OCI-LY1 (cell line): ENCODE data around the gene CFAP97.
A peak's percentile ranks its signal among the peaks of the same experiment; 100 is the strongest.

ENCODE experiments used
- H2AFZ ChIP-seq: fragments of 200-600 bp; sonication (generic), shearing (Covaris generic); 2 replicates; pipeline ENCODE4 v1.6.0; 2014; ENCODE audit warnings: antibody characterized with exemption, mild to moderate bottlenecking, low read length
- H3F3A ChIP-seq: fragments of 200-600 bp; sonication (generic), shearing (Covaris generic); 2 replicates; pipeline ENCODE4 v1.6.0; 2014; ENCODE audit warnings: mild to moderate bottlenecking, antibody characterized with exemption, low read length, moderate library complexity; ENCODE audit not compliant: insufficient read depth
- H3K27ac ChIP-seq: fragments of 200-600 bp; sonication (generic); 2 replicates; pipeline ENCODE4 v1.5.1; 2014; ENCODE audit warnings: low read length, mixed run types, mild to moderate bottlenecking, low read depth; ENCODE audit not compliant: poor library complexity, severe bottlenecking
- H3K27me3 ChIP-seq: fragments of 200-600 bp; sonication (generic); 2 replicates; pipeline ENCODE4 v1.6.0; 2014; ENCODE audit warnings: antibody characterized with exemption, mild to moderate bottlenecking, low read length, moderate library complexity; ENCODE audit not compliant: insufficient read depth
- H3K36me3 ChIP-seq: fragments of 200-600 bp; sonication (generic); 2 replicates; pipeline ENCODE4 v1.6.1; 2014; ENCODE audit warnings: mild to moderate bottlenecking, antibody characterized with exemption, low read length, moderate library complexity, mixed read lengths; ENCODE audit not compliant: insufficient read depth
- H3K4me1 ChIP-seq: fragments of 200-600 bp; sonication (generic); 2 replicates; pipeline ENCODE4 v1.5.1; 2014; ENCODE audit warnings: mild to moderate bottlenecking, low read length, moderate library complexity; ENCODE audit not compliant: insufficient read depth, severe bottlenecking
- H3K4me2 ChIP-seq: fragments of 200-600 bp; sonication (generic), shearing (Covaris generic); 2 replicates; pipeline ENCODE4 v1.6.1; 2014; ENCODE audit warnings: low read length
- H3K4me3 ChIP-seq: fragments of 200-600 bp; sonication (generic); 2 replicates; pipeline ENCODE4 v1.5.1; 2014; ENCODE audit warnings: low read length, low read depth, mild to moderate bottlenecking, mixed read lengths; ENCODE audit not compliant: poor library complexity, severe bottlenecking
- H3K79me2 ChIP-seq: fragments of 200-600 bp; shearing (Covaris generic); 2 replicates; pipeline ENCODE4 v1.6.1; 2016; ENCODE audit warnings: mixed run types, low read length, mixed read lengths; ENCODE audit not compliant: insufficient read depth
- H3K9ac ChIP-seq: fragments of 200-600 bp; sonication (generic), shearing (Covaris generic); 2 replicates; pipeline ENCODE4 v1.6.1; 2014; ENCODE audit warnings: mild to moderate bottlenecking, low read length, mixed read lengths
- H3K9me2 ChIP-seq: fragments of 200-600 bp; sonication (generic), shearing (Covaris generic); 2 replicates; pipeline ENCODE4 v1.6.1; 2014; ENCODE audit warnings: low read depth, mild to moderate bottlenecking, low read length, mixed read lengths
- H3K9me3 ChIP-seq: fragments of 200-600 bp; shearing (Covaris generic); 2 replicates; pipeline ENCODE4 v1.6.1; 2014; ENCODE audit warnings: low read length, mixed read lengths
- H4K20me1 ChIP-seq: fragments of 200-600 bp; sonication (generic), shearing (Covaris generic); 2 replicates; pipeline ENCODE4 v1.6.0; 2016; ENCODE audit warnings: mild to moderate bottlenecking, low read length; ENCODE audit not compliant: insufficient read depth
- EZH2 ChIP-seq: fragments of 200-600 bp; sonication (generic), shearing (Covaris generic); IDR thresholded peaks from 2 replicates; pipeline ENCODE4 v1.8.0; 2017; ENCODE audit warnings: borderline replicate concordance, mixed run types, mild to moderate bottlenecking, antibody characterized with exemption, low read length, moderate library complexity, mixed read lengths
- TF ChIP-seq, protein P1 (sequence below): fragments of 200-600 bp; sonication (generic), shearing (Covaris generic); IDR thresholded peaks from 2 replicates; pipeline ENCODE4 v1.5.1; 2017; ENCODE audit warnings: mild to moderate bottlenecking, antibody characterized with exemption, low read length, moderate library complexity, mixed read lengths

Gene CFAP97

DNA sequence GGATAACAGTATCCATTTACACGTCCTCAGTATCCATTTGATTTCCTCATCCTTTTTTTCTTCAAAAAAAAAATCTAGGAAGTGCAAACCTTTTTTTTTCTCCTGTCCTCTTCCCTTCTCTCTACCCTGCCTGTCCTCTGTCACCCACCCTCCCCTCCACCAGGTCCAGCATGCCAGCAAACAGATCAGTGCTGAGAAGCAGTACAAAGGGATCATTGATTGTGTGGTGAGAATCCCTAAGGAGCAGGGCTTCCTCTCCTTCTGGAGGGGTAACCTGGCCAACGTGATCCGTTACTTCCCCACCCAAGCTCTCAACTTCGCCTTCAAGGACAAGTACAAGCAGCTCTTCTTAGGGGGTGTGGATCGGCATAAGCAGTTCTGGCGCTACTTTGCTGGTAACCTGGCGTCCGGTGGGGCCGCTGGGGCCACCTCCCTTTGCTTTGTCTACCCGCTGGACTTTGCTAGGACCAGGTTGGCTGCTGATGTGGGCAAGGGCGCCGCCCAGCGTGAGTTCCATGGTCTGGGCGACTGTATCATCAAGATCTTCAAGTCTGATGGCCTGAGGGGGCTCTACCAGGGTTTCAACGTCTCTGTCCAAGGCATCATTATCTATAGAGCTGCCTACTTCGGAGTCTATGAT lies 59.1 kb downstream of the CFAP97 start:
- H3K27ac ChIP-seq, result no peak overlapping the region
- H3K9me3 ChIP-seq, result no peaks in the 10 kb centered on the region
- H3K36me3 ChIP-seq, result peaks cover 30% of the 10 kb centered on the region; the same call in 1 of the 2 replicates
- H2AFZ ChIP-seq, result no peak overlapping the region
- no peaks in the 10 kb centered on the region for H4K20me1 ChIP-seq
- H3F3A ChIP-seq, result no peaks in the 10 kb centered on the region
- peaks cover 7% of the 10 kb centered on the region; the same call in 1 of the 2 replicates for H3K79me2 ChIP-seq
- peak overlapping the region; percentile 82 for H3K4me2 ChIP-seq
- H3K9me2 ChIP-seq, result no peaks in the 10 kb centered on the region
- H3K4me3 ChIP-seq, result peak overlapping the region; percentile 80
- H3K27me3 ChIP-seq, result no peaks in the 10 kb centered on the region
- TF ChIP-seq, protein P1, sequence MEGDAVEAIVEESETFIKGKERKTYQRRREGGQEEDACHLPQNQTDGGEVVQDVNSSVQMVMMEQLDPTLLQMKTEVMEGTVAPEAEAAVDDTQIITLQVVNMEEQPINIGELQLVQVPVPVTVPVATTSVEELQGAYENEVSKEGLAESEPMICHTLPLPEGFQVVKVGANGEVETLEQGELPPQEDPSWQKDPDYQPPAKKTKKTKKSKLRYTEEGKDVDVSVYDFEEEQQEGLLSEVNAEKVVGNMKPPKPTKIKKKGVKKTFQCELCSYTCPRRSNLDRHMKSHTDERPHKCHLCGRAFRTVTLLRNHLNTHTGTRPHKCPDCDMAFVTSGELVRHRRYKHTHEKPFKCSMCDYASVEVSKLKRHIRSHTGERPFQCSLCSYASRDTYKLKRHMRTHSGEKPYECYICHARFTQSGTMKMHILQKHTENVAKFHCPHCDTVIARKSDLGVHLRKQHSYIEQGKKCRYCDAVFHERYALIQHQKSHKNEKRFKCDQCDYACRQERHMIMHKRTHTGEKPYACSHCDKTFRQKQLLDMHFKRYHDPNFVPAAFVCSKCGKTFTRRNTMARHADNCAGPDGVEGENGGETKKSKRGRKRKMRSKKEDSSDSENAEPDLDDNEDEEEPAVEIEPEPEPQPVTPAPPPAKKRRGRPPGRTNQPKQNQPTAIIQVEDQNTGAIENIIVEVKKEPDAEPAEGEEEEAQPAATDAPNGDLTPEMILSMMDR, result peak; percentile 25; the same call in 1 of the 2 replicates
- TF ChIP-seq EZH2, result no peak
- peaks cover 19% of the 10 kb centered on the region for H3K4me1 ChIP-seq
- H3K9ac ChIP-seq, result no peak overlapping the region; the same call in 1 of the 2 replicates

DNA sequence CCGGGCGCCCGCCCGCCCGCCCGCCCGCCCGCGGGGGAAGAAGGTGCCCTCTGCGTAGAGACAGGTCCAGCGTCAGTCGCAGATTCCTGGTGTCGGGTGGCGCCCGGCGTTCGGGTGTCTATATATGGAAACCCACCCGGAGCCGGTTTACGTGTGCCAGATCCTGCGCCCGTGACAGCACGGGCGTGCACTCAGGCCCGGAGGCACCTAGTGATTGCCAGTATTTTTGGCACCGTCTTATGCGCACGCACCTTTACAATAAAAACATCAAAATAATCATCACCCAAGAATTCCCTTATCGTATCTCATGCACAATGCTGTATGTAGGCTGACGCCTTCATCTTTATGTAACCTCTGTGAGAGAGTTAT lies 60.2 kb downstream of the CFAP97 start:
- H2AFZ ChIP-seq, result no peak overlapping the region
- H3K36me3 ChIP-seq, result peaks cover 30% of the 10 kb centered on the region; the same call in 1 of the 2 replicates

DNA sequence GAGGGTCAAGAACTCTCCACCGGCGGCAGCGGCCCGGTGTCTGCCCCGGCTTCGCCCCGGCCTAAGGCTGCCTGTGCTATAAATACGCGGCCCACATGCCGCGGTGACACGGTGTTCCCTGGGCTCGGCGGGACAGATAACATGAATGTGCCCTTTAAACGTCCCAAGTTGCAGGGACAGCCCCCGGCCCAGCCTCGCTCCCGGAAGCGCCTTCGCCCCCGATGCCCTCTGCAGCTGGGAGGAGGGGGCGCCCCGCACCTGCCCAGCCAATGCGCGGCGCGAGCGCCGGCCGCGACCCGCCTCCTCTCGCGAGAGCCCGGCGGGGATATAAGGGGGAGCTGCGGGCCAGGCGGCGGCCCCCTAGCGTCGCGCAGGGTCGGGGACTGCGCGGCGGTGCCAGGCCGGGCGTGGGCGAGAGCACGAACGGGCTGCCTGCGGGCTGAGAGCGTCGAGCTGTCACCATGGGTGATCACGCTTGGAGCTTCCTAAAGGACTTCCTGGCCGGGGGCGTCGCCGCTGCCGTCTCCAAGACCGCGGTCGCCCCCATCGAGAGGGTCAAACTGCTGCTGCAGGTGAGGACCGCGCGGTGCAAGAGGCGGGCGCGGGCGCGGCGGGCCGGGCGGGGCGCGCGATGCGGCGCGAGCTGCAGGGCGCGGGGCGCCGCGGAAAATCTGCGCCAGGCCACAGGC lies 60.7 kb downstream of the CFAP97 start, which contains the start of gene SLC25A4:
SLC25A4 (plus strand) TSS at position 355 of the 689 bp plus-strand sequence; CDS start at position 462, 107 bp downstream.
- peaks cover 30% of the 10 kb centered on the region; the same call in 1 of the 2 replicates for H3K36me3 ChIP-seq
- peak within 1 kb of the TSS; percentile 82 for H3K4me2 ChIP-seq
- H3F3A ChIP-seq, result no peaks in the 10 kb centered on the region
- no peak for TF ChIP-seq EZH2
- TF ChIP-seq, protein P1, result peak; percentile 43
- peak within 1 kb of the TSS; percentile 36 for H2AFZ ChIP-seq
- no peaks in the 10 kb centered on the region for H4K20me1 ChIP-seq
- H3K9me2 ChIP-seq, result no peaks in the 10 kb centered on the region
- peak within 1 kb of the TSS; percentile 80 for H3K4me3 ChIP-seq
- no peaks in the 10 kb centered on the region for H3K27me3 ChIP-seq
- H3K27ac ChIP-seq, result no peak within 1 kb of the TSS
- no peaks in the 10 kb centered on the region for H3K9me3 ChIP-seq
- H3K79me2 ChIP-seq, result peaks cover 7% of the 10 kb centered on the region; the same call in 1 of the 2 replicates
- peak within 1 kb of the TSS; percentile 66 for H3K9ac ChIP-seq
- H3K4me1 ChIP-seq, result peaks cover 19% of the 10 kb centered on the region

More for the DNA sequence above, 60.2 kb downstream of the CFAP97 start:
- peak overlapping the region; percentile 82 for H3K4me2 ChIP-seq
- no peaks in the 10 kb centered on the region for H3F3A ChIP-seq
- no peak overlapping the region for H3K27ac ChIP-seq
- H3K4me1 ChIP-seq, result peaks cover 19% of the 10 kb centered on the region
- H4K20me1 ChIP-seq, result no peaks in the 10 kb centered on the region
- TF ChIP-seq EZH2, result no peak
- TF ChIP-seq, protein P1, result no peak
- H3K9ac ChIP-seq, result peak overlapping the region; percentile 66
- H3K9me2 ChIP-seq, result no peaks in the 10 kb centered on the region
- peaks cover 7% of the 10 kb centered on the region; the same call in 1 of the 2 replicates for H3K79me2 ChIP-seq
- H3K4me3 ChIP-seq, result peak overlapping the region; percentile 80
- no peaks in the 10 kb centered on the region for H3K9me3 ChIP-seq
- H3K27me3 ChIP-seq, result no peaks in the 10 kb centered on the region
